Measurements from ENCODE around the gene KLHL8. TPM values are rescaled to one million over a fixed set of nuclear protein-coding genes. Genes with fewer than 3 reads are reported as not detected.

KLHL8 gene
- total and polyA plus RNA-seq, 12 donors: 2.1 to 14.8 (median 8.9) TPM

- Histone ChIP-seq H3K36me3 (replicated peaks in 1 of 2) (no peaks in the 10 kb centered on the region), H3K27ac (peak overlapping the region in 2 of 5 donors; percentile 1 to 32), H3K4me1 (replicated peaks in 1 of 2) (peaks cover 4 to 10% of the 10 kb centered on the region in 2 donors), H3K27me3 (no peaks in the 10 kb centered on the region), H3K4me3 (no peak overlapping the region), H3K9me3 (replicated peaks in 1 of 3) (peaks cover 0 to 10% (median under 1%) of the 10 kb centered on the region in 3 donors)
- intact Hi-C loops (cut with DNase I): loop anchor here (5.0 to 10.0 kb wide), 2 partner anchors 318 to 335 kb away; no protein-coding TSS in a partner anchor
- DNase-seq: no peak
- no peak for TF ChIP-seq POLR2A (IDR thresholded peaks at IDR 0.05)
- TF ChIP-seq CTCF (IDR thresholded peaks at IDR 0.05): no peak
These were observed 19.4 kb upstream of the KLHL8 start for GRCh38 chr4:87239821-87240220.

GRCh38 chr4:87239194-87239593, 18.8 kb upstream of the KLHL8 start:
- Histone ChIP-seq H3K4me1 (replicated peaks in 1 of 2) (peaks cover 4 to 10% of the 10 kb centered on the region in 2 donors), H3K9me3 (replicated peaks in 1 of 3) (peaks cover 0 to 10% (median 0%) of the 10 kb centered on the region in 3 donors), H3K27me3 (no peaks in the 10 kb centered on the region), H3K27ac (no peak overlapping the region), H3K36me3 (replicated peaks in 1 of 2) (no peaks in the 10 kb centered on the region), H3K4me3 (no peak overlapping the region)
- 84 to 86% (median 85%) methylated on average over 5 of the region's 5 CpGs for WGBS, 4 donors
- no peak for TF ChIP-seq POLR2A (IDR thresholded peaks at IDR 0.05)
- no peak for TF ChIP-seq CTCF (IDR thresholded peaks at IDR 0.05)
- intact Hi-C loops (cut with DNase I): loop anchor here (5.0 to 10.0 kb wide), 2 partner anchors 317 to 334 kb away; no protein-coding TSS in a partner anchor
- DNase-seq: no peak

GRCh38 chr4:87236861-87237260, 16.4 kb upstream of the KLHL8 start:
- no peak overlapping the region for H3K4me3 ChIP-seq
- H3K4me1 ChIP-seq (replicated peaks in 1 of 2): peaks cover 4 to 10% of the 10 kb centered on the region in 2 donors
- no peak overlapping the region for H3K27ac ChIP-seq
- TF ChIP-seq POLR2A (IDR thresholded peaks at IDR 0.05): no peak
- TF ChIP-seq CTCF (IDR thresholded peaks at IDR 0.05): no peak
- no peaks in the 10 kb centered on the region for H3K9me3 ChIP-seq (replicated peaks in 1 of 3)
- H3K27me3 ChIP-seq: no peaks in the 10 kb centered on the region
- WGBS, 4 donors: 85 to 89% (median 88%) methylated on average over 9 of the region's 9 CpGs
- H3K36me3 ChIP-seq (replicated peaks in 1 of 2): no peaks in the 10 kb centered on the region
- no peak for DNase-seq
- intact Hi-C loops (cut with DNase I): loop anchor here (5.0 to 10.0 kb wide), 2 partner anchors 315 to 332 kb away; no protein-coding TSS in a partner anchor

GRCh38 chr4:87235020-87235671, 14.7 kb upstream of the KLHL8 start:
- H3K27ac ChIP-seq: no peak overlapping the region
- H3K9me3 ChIP-seq (replicated peaks in 1 of 3): no peaks in the 10 kb centered on the region
- H3K4me3 ChIP-seq: peak overlapping the region in 1 of 4 donors; percentile 59
- intact Hi-C loops (cut with DNase I): loop anchor here (5.0 to 10.0 kb wide), 2 partner anchors 313 to 330 kb away; no protein-coding TSS in a partner anchor
- TF ChIP-seq CTCF (IDR thresholded peaks at IDR 0.05) (no peak), POLR2A (IDR thresholded peaks at IDR 0.05) (no peak)
- DNase-seq: no peak
- no peaks in the 10 kb centered on the region for H3K36me3 ChIP-seq (replicated peaks in 1 of 2)
- H3K27me3 ChIP-seq: no peaks in the 10 kb centered on the region
- 38 to 53% (median 49%) methylated on average over 4 of the region's 4 CpGs for WGBS, 4 donors
- peaks cover 3 to 4% of the 10 kb centered on the region in 2 donors for H3K4me1 ChIP-seq (replicated peaks in 1 of 2)

All from adrenal gland (tissue), 12 donors.